HG03442 (cell line): ENCODE results near the gene HK1.

ENCODE experiments used
- ATAC-seq: cut with Tn5 transposase; IDR thresholded peaks from one replicate; pipeline ENCODE4 v1.9.1; 2021; ENCODE audit warnings: mild to moderate bottlenecking, moderate library complexity; ENCODE audit not compliant: unreplicated experiment

HK1 gene

DNA sequence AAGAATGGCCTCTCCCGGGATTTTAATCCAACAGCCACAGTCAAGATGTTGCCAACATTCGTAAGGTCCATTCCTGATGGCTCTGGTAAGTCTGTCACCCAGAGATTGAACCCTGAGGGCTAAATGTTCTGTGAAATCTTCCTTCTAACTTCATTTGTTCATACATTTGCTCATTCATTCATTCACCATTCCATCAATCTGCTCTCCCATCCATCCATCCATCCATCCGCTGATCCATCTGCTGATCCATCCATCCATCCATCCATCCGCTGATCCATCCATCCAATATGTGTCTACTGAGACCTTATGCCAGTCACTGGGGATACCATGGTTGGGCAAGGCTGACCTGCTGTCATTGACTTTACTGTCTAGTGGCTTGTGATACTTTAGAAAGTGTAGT lies 65.6 kb downstream of the HK1 start:
- no peak for ATAC-seq

DNA sequence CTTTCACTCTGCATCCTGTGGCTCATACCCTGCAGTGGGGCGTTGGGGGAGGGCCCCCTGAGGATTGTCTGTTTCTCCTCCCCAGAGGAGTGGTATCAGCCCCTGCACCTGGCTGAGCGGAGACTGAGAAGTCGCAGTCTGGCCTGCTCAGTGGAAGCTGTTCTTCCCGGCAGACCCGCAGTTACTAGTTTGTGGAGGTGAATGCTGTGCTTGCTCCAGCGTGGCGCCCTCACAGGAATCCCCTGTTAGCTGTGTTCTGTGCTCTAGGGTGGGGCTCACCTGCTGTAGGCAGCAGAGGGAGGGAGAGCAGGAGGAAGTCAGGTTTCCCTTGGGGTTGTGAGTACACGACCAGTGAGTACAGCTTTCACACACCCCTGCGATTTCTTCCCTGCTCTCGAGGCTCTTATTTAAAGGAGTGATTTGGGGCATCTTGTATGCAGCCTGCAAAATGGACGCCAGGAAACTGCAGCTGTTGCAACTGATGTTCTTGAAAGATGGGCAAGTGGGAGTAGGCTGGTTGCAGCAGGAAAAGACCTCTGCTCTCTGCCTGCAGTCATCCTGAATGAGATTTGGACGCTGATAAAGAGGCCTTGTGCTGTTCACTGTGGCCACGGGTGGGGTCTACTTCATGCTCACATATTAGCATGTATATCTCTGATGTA lies 66.4 kb downstream of the HK1 start:
- ATAC-seq: peak; percentile 71

DNA sequence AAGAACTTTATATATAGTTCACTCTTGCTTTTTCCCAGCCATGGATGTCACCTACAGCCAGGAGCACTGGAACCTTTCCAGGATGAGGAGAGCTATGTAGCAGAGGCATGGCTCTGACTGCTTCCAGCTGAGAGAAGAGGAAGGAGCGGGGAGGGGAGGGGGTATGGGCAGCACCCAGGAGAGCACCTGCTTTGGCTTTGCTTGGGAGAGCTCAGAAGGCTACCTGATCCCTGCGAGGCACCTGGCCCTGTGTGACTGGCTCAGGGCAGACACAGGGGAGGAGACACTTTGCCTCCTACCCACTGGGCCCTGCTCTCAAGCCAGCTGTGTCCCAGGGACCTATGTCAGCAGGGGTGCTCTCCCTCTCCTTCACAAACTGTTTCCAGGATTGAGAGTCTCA lies 67.1 kb downstream of the HK1 start:
- no peak for ATAC-seq

DNA sequence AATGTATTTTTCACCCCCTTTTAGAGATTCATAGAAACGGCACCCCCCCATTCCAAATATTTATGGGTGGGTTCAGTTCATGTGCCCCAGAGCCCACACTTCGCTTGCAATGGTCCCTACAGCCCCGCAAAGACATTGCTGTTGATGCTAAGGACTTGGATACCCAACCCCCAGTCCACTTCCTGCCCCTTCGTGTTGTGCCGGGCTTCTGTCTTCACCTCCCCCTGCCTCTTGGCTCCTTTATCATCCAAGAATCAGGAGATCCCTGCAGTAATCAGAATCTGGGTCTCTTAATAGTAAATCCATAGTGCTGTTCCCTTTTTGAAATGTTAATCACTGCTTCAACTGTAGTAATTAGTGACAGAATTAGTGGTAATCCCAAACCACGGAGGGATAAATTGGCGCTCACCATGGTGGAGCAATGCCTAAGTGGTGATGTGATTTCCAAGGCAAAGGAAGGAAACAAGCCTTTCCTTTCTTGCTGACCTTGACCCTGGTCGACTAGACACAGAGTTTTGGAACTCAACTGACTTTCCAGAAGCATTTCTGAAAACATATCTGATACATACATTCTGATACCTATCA lies 67.7 kb downstream of the HK1 start:
- ATAC-seq: no peak

DNA sequence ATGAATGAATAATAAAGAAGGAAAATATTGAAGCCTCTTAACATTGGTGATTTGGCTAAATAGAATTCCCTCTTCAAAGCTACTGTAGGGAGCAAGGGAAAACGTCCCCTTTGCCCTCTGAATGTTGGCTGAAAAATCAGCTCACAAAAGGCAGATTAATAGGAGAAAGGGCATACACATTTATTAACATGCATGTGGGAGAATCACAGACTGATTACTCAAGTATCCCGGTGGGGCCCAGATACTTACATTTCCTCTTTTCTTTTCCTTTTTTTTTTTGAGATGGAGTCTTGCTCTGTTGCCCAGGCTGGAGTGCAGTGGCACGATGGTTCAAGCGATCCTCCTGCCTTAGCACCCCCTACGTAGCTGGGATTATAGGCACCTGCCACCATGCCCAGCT lies 68.5 kb downstream of the HK1 start:
- no peak for ATAC-seq

DNA sequence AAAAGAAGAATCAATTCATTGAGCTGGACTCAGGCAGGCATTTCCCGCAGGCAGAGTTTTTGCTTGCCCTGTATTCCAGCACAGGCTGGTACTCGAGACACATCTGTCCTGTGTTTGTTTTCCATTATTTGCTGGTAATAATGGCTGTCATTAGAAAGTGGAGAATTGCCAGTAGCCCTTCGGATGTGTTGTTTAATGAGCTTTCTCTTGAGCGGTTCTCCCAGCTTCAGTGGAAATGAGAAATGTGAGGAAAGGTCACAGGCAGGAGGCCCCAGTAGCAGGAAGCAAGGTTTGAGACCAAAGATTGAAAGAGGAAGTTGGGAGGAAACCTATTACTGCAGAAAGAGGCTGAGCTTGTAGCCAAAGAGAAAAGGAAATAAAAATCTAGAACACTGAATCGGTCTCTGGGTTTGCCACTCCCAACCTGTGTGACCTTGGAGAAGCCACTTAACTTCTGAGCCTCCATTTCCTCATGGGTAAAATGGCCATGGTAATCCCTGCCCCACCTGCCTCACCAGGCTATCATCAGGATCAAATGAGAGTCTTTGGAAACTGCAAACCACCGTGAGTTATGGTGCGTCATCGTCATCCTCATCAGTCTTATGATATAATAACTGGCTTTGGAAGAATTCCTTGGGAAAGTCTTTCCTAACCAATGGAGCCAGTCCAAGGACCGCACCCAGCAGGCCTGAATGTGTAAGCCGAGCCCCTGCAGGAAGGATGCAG lies 70.7 kb downstream of the HK1 start:
- ATAC-seq: no peak

DNA sequence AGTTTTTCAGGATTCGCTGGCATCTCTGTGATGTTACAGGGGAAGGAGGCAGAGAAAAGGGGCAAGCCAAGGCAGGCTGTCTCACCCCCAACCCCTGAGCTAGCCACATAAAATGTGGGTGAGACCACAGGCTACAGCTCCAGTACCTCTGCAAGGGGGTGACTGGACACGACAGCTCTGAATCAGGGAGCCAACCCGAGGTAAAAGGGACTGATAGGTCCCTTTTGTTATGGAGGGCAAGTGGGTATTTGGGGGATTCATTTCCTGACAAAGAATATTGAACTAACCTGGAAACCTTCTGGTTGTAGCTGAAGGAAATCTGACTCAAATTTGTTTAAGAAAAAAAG lies 71.2 kb downstream of the HK1 start:
- ATAC-seq: no peak

DNA sequence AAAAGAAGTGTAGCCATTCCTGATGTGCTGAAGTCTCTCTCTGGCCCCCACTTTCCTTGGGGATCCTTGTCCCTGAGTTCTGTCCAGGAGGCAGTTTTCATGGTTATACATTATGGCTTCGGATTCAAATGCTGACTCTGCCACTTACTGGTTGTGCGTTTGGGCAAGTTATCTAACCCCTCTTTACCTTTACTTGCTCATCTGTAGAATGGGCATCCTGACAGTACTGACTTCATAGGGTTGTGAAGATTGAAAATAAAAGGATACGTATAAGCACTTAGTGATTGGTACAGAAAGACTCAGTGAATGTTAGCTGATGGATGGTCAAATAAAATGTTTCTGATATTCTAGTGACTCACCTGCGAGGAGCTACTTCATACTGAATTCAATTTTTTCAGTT lies 73.3 kb downstream of the HK1 start:
- no peak for ATAC-seq

DNA sequence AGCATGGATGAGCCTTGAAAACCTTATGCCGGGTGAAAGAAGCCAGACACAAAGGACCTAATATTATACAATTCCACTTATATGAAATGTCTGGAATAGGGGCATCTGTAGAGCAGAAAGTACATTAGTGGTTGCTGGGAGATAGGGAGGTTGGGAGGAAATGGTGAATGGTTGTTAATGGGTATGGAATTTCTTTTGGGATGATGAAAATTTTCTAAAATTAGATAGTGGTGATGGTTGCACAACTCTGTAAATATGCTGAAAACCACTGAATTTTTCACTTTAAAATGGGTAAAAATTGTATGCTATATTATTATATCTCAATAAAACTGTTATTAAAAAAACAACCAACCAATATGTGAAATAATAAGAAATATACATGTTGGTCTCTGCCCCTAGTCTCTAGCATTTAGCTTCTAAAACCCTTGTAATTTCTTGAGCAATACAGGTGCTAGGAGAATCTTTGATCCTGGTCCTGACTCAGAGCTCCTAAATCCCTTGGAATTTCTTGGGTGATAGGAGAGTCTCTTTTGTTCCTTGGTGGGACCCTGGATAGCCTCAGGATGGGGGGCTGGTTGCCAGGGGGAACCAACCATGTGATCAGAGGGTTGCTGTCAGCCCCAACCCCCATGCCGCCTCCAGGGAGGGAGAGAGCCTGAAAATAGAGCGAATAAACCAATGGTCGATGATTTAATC lies 74.4 kb downstream of the HK1 start:
- ATAC-seq: no peak

DNA sequence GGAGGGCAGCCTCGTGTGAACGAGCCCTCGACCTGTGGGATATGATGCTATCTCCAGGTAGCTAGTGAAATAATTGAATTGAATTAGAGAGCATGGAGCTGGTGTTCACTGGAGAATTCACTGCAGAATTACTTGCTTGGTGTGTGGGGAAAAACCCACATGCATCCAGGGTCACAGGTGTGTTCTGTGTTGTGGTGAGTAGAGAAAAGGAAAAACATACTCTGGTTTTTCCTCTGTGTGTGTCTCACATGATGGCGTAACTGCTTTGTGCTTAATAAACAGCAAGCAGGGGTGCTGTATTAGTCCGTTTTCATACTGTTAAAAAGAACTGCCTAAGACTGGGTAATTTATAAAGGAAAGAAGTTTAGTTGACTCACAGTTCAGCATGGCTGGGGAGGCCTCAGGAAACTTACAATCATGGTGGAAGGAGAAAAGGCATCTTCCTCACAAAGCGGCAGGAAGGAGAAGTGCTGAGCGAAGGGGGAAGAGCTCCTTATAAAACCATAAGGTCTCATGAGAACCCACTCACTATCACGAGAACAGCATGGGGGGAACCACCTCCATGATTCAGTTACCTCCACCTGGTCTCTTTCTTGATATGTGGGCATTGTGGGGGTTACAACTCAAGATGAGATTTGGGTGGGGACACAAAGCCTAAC lies 75.8 kb downstream of the HK1 start:
- ATAC-seq: no peak

DNA sequence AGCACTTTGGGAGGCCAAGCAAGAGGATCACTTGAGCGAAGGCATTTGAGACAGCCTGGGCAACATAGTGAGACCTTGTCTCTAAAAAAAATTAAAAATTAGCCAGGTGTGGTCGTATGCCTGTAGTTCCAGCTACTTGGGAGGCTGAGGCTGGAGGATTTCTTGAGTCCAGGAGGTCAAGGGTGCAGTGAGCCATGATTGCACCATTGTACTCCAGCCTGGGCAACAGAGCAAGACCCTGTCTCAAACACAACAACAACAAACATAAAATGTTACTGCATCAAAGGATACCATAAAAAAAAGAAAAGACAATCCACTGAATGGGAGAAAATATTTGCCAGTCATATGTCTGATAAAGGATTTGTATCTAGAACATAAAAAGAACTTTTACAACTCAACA lies 77.9 kb downstream of the HK1 start:
- no peak for ATAC-seq

DNA sequence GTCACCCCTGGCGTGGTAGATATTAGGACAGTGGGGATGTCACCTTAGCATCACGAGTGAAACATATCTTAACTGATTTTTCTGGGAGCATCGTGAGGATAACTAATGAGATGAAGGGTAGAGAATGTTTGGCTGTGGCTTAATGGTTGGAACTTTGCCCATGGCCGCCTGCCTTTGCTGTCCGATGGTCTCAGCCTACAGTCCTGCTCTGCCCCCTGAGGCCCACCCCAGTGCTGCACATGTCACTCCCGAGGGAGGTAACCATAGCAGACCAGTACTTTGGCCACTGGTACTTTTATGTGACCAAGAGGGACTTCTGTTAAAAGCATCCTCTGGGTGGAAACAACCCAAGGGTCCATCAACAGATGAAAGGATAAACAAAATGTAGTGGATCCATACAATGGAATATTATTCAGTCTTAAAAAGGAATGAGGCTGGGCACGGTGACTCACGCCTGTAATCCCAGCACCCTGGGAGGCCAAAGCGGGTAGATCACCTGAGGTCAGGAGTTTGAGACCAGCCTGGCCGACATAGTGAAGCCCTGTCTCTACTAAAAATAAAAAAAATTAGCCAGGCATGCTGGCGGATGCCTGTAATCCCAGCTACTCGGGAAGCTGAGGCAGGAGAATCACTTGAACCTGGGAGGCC lies 80.0 kb downstream of the HK1 start:
- ATAC-seq: no peak

DNA sequence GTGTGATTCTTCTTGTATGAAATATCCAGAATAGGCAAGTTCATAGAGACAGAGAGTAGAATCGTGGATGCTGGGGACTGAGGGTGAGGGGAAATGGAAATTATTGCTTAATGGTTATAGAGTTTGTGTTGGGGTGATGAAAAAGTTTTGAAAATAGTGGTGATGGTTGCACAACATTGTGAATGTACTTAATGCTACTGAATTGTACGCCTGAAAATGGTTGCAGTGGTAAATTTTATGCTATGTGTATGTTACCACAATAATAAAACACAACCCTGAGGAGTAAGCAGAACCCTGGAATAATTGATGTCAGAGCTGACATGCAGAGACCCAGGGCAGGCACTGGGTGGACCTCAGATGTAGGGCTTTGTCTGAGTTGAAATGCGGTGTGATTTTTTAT lies 80.9 kb downstream of the HK1 start:
- no peak for ATAC-seq

DNA sequence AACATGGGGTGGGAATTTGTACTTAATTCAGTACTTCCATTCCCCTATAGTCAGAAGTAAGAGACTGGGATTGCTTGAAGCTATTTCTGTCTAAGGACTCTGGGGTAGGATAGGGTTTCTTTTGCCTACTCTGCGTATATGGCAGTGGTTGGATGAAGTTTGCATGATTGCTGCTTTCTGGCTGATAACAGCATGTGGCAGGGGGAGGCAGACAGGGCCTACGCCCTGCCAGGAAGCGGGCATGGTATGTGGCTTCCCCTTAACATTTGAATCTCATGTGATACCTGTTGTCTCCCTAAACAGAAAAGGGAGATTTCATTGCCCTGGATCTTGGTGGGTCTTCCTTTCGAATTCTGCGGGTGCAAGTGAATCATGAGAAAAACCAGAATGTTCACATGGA lies 81.3 kb downstream of the HK1 start:
- ATAC-seq: no peak

DNA sequence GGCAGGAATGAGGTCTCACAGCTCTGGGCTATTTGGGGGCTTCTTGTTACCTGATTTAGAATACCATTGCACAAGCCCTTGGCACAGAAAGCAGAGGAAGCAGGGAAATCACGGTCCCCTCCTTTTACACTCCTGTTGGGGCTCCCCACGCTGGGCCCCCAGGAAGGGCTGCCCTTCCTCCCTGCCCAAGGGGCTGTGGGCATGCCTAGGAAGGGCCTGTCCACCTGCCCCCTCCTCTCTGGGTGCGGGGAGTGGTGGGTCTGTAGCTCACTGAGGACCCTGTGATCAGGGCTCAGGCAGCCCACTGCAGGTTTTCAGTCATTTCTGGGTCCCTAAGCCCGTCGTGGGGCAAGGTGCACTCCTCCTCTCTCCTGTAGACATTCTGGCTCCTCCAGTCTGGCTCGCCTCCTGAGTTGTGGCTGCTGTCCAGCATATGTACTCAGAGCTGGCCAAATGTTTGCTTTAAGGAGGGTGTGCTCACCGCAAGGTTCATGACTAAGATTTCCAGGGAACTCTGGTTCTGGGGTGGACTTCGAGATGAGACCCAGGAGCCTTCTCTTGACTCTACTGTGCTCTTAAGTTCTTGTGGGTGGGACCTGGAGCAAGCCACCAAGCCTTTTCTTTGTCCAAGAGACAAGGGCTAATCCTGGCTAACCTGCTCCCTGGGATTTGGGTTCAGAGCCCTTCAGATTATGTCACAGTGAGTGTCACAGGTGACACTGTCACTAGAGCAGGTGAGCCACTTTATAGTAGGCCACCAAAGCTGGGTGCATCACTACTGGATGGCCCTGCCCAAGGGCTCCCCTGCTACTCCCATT lies 82.4 kb downstream of the HK1 start:
- no peak for ATAC-seq

DNA sequence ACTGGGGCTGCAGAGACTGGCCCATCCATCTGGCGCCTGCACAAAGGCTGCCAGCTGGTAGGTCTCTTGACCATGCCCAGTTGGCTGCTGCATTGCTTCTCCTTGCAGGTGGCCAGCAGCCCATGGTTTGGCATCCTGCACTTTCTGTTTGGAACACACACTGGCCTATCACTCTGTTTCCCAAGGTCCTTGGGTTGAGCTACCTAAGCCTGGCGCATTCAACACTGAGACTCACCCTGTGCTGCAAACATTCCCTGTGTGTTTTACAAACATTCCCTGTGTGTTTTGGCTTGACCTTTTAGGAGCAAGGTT lies 83.0 kb downstream of the HK1 start:
- no peak for ATAC-seq

DNA sequence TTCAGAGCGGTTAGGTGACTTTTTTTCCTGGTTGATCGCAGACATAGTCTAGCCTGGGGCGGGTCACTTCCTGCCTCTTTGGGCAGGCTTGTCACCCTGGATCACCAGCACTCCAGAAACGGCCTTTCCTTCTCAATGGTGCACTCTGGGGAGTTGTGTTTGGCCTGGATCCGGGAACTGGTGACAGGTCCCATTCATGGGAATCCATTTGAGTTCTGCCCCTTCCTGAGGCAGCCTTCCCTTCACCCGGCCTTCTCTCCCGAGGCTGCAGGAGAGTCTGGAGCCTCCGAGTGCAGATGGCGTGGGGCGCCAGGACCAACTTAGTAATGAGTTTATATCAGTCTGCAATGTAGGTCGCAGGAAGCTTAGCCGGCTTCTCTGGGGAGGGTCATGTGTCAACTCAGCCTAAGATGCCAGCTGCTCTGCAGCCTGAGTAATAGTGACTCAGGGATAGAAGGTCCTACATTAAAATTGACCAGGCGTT lies 84.2 kb downstream of the HK1 start:
- no peak for ATAC-seq

DNA sequence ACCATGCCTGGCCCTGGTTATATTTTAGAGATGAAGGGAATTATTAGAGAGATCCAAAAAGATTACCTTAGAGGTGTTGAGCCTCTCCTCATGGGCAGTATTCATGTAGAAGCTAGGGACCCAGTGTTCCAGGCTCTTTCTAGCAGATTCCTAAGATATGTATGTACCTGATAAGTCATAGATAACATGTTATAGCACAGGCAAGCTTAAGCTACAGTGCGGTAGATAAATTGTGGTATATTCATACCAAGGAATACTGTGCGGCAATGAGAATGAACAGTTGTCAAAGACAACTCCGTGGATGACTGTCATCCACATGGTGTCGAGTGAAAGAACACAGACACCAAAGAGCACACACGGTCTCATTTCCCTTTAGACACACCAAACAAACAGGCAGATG lies 85.4 kb downstream of the HK1 start:
- ATAC-seq: no peak

DNA sequence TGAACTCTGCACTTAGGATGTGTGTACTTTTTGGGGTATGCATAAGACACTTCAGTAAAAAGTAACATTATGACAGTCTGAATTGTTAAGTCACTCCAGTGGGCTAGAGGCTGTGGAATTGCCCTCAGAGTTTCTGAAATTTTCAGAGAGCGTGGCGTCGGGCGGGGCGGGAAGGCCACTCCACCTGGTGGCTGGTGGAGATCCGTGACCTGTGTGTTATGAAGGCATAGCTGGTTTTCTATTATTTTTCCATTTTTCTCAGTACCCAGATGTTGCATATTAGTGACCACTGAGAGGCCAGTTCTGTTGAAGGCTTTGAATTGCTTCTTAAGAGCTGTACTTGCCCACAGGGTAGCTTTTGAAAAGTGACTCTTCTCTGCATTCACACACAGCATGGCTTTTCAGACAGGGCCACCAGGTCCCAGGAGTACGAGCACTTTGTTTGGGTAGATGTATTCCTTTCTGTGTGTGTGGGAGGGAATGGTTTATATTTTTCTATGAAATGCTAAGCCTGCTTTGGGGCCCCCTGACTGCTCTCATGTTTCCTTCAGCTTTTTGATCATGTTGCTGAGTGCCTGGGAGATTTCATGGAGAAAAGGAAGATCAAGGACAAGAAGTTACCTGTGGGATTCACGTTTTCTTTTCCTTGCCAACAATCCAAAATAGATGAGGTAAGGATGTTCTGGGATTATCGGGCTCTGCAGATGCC lies 86.1 kb downstream of the HK1 start:
- ATAC-seq: no peak

DNA sequence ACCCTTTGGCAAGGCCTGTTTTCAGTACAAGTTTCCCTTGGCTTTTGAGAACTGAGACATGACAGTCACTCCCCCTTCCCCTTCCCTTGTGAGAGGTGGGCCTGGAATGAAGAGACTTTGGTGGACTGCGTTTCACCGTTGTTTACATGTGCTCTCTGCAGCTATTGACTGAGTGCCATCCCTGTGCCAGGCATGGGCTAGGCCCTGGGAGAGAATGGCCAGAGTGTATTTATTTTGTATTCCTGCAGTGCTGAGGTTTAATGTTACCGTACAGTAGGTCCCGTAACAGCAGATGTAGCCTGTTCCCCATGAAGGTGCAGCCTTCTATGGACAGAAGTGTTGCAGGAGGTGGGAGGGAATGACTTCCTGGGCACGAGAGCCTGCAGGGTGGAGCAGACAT lies 88.4 kb downstream of the HK1 start:
- no peak for ATAC-seq
